HL-60 (cell line): ENCODE measurements around the gene SCYL3.
"Not testable (repeated sequence)": the region's sequence is repeated elsewhere in the genome, so short reads cannot be mapped to it uniquely, and the experiment has no call there.

Experiments used
- DNase-seq, 2 experiments: peaks; one replicate each; pipeline ENCODE4 v3.0.0-alpha.2; 2010 to 2020; ENCODE audit warnings: low read depth in 1 of 2, low spot score in 1 of 2
- H3K27ac ChIP-seq: fragments of 250-450 bp; sonication (Bioruptor Pico); replicated peaks from 2 replicates; pipeline ENCODE4 v1.5.1; 2020; ENCODE audit warnings: mild to moderate bottlenecking, moderate library complexity
- H3K27me3 ChIP-seq: fragments of 250-450 bp; sonication (Bioruptor Pico); 2 replicates; pipeline ENCODE4 v1.5.1; 2021; ENCODE audit warnings: mild to moderate bottlenecking, moderate library complexity; ENCODE audit not compliant: insufficient read depth, poor library complexity, severe bottlenecking
- H3K4me3 ChIP-seq: replicated peaks from 2 replicates; pipeline ENCODE4 v1.5.1; 2011; ENCODE audit warnings: mild to moderate bottlenecking, control low read depth, low read length; ENCODE audit not compliant: insufficient read depth
- CTCF ChIP-seq: IDR thresholded peaks from one replicate; pipeline ENCODE4 v1.5.1; 2011; ENCODE audit warnings: low read length, control low read depth, inconsistent platforms; ENCODE audit not compliant: insufficient read depth
- GABPA ChIP-seq: IDR thresholded peaks from 2 replicates; pipeline ENCODE4 v1.6.1; 2012; ENCODE audit warnings: low read depth
- POLR2AphosphoS5 ChIP-seq: IDR thresholded peaks from 2 replicates; pipeline ENCODE4 v1.6.1; 2012; ENCODE audit warnings: low read depth
- SPI1 ChIP-seq: IDR thresholded peaks from 2 replicates; pipeline ENCODE4 v1.6.1; 2012; ENCODE audit warnings: low read depth, mild to moderate bottlenecking, borderline replicate concordance
- TF ChIP-seq, protein P1 (sequence below): IDR thresholded peaks from 2 replicates; pipeline ENCODE4 v1.6.1; 2012; ENCODE audit warnings: low read depth; ENCODE audit not compliant: insufficient replicate concordance

SCYL3 gene

DNA sequence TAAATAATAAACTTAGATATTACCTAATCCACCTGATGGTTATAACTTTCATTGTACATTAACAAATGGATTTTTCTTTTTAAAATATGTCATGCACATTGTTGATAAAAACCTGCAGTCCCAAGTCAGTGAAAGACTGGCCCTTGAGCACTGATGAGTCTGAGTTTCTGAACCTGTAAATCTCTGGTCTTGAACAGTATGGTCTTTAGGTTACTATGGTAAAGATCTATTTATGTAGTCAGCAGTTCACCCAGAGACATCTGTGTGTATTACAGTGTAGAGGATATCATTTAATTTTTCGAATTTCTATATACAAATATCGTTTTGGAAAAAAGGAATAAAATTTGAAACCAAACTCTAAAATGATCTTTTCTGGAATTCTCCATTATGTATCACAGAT, 30.4 kb upstream of the SCYL3 start:
- Histone ChIP-seq H3K27ac (no peak overlapping the region), H3K27me3 (no peaks in the 10 kb centered on the region), H3K4me3 (no peak overlapping the region)
- TF ChIP-seq, protein P1, sequence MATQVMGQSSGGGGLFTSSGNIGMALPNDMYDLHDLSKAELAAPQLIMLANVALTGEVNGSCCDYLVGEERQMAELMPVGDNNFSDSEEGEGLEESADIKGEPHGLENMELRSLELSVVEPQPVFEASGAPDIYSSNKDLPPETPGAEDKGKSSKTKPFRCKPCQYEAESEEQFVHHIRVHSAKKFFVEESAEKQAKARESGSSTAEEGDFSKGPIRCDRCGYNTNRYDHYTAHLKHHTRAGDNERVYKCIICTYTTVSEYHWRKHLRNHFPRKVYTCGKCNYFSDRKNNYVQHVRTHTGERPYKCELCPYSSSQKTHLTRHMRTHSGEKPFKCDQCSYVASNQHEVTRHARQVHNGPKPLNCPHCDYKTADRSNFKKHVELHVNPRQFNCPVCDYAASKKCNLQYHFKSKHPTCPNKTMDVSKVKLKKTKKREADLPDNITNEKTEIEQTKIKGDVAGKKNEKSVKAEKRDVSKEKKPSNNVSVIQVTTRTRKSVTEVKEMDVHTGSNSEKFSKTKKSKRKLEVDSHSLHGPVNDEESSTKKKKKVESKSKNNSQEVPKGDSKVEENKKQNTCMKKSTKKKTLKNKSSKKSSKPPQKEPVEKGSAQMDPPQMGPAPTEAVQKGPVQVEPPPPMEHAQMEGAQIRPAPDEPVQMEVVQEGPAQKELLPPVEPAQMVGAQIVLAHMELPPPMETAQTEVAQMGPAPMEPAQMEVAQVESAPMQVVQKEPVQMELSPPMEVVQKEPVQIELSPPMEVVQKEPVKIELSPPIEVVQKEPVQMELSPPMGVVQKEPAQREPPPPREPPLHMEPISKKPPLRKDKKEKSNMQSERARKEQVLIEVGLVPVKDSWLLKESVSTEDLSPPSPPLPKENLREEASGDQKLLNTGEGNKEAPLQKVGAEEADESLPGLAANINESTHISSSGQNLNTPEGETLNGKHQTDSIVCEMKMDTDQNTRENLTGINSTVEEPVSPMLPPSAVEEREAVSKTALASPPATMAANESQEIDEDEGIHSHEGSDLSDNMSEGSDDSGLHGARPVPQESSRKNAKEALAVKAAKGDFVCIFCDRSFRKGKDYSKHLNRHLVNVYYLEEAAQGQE: no peak
- TF ChIP-seq GABPA: no peak
- no peak for DNase-seq

DNA sequence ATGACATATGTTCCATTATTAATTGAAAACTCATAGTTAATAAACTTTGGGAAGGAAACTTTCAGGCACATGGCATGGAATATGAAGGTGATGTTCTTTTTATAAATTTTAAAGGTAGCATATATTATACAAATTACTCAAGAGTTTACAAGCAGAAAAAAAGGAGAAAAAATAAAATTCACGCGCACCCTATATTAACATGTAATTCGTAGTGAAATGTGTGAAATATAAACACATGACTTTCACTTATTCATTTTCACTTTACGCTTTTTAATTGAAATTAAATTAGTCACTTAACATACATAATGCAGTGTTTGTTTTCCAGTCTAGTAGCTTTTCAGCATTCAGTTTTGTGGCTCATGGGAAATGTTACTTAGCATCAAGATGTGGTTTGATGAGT, 27.4 kb upstream of the SCYL3 start:
- DNase-seq: no peak
- Histone ChIP-seq H3K4me3 (no peak overlapping the region), H3K27ac (no peak overlapping the region), H3K27me3 (no peaks in the 10 kb centered on the region)
- TF ChIP-seq CTCF: no peak
- TF ChIP-seq, protein P1: no peak
- no peak for TF ChIP-seq SPI1
- TF ChIP-seq POLR2AphosphoS5: no peak
- TF ChIP-seq GABPA: no peak

DNA sequence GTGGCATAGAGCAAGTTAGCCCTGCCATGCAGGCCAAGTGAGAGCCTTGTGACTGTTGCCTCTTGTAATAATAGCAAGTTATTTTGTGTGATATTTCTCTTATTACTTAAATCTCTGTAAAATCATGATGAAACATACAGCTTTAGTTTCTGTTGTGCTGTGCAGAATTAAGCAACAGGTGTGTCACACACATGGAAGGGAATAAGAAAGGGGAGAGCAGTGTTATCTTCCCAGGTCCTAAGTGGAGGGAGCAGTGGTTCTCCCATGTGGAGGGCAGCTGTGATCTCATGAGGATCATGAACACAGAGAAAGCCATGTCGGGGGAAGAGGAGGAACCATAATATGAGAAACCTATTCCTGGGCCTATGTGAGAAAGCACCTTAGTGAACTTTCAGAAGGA, 25.2 kb upstream of the SCYL3 start:
- no peak for DNase-seq
- no peaks in the 10 kb centered on the region for H3K27me3 ChIP-seq
- no peak overlapping the region for H3K27ac ChIP-seq
- no peak overlapping the region for H3K4me3 ChIP-seq
- TF ChIP-seq, protein P1: no peak
- TF ChIP-seq SPI1 (no peak), POLR2AphosphoS5 (no peak), GABPA (no peak), CTCF (no peak)

DNA sequence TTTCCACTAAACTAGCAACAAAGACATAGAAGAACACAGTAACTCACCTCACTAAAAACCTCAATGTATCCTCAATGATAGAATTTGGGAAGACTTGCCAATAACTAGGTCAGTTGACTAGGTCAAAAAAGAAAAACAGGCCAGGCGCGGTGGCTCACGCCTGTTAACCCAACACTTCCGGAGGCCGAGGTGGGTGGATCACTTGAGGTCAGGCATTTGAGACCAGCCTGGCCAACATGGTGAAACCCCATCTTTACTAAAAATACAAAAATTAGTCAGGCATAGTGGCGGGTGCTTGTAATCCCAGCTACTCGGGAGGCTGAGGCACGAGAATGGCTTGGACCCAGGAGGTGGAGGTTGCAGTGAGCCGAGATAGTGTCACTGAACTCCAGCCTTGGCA, 24.5 kb upstream of the SCYL3 start:
- DNase-seq, H3K4me3 ChIP-seq, H3K27me3 ChIP-seq, H3K27ac ChIP-seq: not testable (repeated sequence)
